H9 (cell line): ENCODE results near the gene WWC2. TPM values are rescaled to one million over a fixed set of nuclear protein-coding genes. Genes with fewer than 3 reads are reported as not detected.

Experiments
- DNase-seq: peaks from one replicate; pipeline ENCODE4 v3.0.0-alpha.2; 2017
- H2AFZ ChIP-seq: one replicate; pipeline ENCODE4 v1.6.1; 2013; ENCODE audit warnings: mild to moderate bottlenecking, low read length, control low read depth, moderate library complexity
- H2AK5ac ChIP-seq: 2 replicates; pipeline ENCODE4 v1.6.1; 2013; ENCODE audit warnings: low read length, control low read depth, mixed read lengths; ENCODE audit not compliant: insufficient read length
- H2BK120ac ChIP-seq: one replicate; pipeline ENCODE4 v1.6.1; 2013; ENCODE audit warnings: low read depth, mild to moderate bottlenecking, low read length, control low read depth, inconsistent platforms; ENCODE audit not compliant: poor library complexity, severe bottlenecking
- H2BK12ac ChIP-seq: 2 replicates; pipeline ENCODE4 v1.6.1; 2013; ENCODE audit warnings: low read length, control low read depth, mixed read lengths, low read depth; ENCODE audit not compliant: insufficient read length
- H2BK15ac ChIP-seq: 2 replicates; pipeline ENCODE4 v1.6.1; 2013; ENCODE audit warnings: low read depth, low read length, control low read depth
- H2BK20ac ChIP-seq: one replicate; pipeline ENCODE4 v1.6.1; 2013; ENCODE audit warnings: low read depth, mild to moderate bottlenecking, low read length, control low read depth, inconsistent platforms; ENCODE audit not compliant: poor library complexity, severe bottlenecking
- H2BK5ac ChIP-seq: 2 replicates; pipeline ENCODE4 v1.6.1; 2013; ENCODE audit warnings: low read length, control low read depth, mixed read lengths; ENCODE audit not compliant: insufficient read length
- H3K14ac ChIP-seq: 2 replicates; pipeline ENCODE4 v1.6.1; 2013; ENCODE audit warnings: low read length, control low read depth; ENCODE audit not compliant: insufficient read depth
- H3K18ac ChIP-seq: 2 replicates; pipeline ENCODE4 v1.6.1; 2013; ENCODE audit warnings: low read depth, mild to moderate bottlenecking, mixed read lengths, low read length, control low read depth; ENCODE audit not compliant: insufficient read length
- H3K23ac ChIP-seq: 2 replicates; pipeline ENCODE4 v1.6.1; 2013; ENCODE audit warnings: low read length, control low read depth, mixed read lengths, low read depth; ENCODE audit not compliant: insufficient read length
- H3K23me2 ChIP-seq: 2 replicates; pipeline ENCODE4 v1.6.1; 2013; ENCODE audit warnings: low read depth, mild to moderate bottlenecking, mixed read lengths, low read length, control low read depth; ENCODE audit not compliant: insufficient read length, poor library complexity, severe bottlenecking
- H3K27ac ChIP-seq: 2 replicates; pipeline ENCODE4 v1.5.1; 2013; ENCODE audit warnings: low read length, control low read depth, mixed read lengths, low read depth; ENCODE audit not compliant: insufficient read length
- H3K27me3 ChIP-seq: 2 replicates; pipeline ENCODE4 v1.6.1; 2013; ENCODE audit warnings: low read length, control low read depth, inconsistent platforms; ENCODE audit not compliant: insufficient read depth
- H3K4ac ChIP-seq: 2 replicates; pipeline ENCODE4 v1.6.1; 2013; ENCODE audit warnings: low read depth, mild to moderate bottlenecking, control low read depth, inconsistent platforms, low read length, moderate library complexity
- H3K4me1 ChIP-seq: 2 replicates; pipeline ENCODE4 v1.6.1; 2013; ENCODE audit warnings: low read length, control low read depth, inconsistent platforms; ENCODE audit not compliant: insufficient read depth
- H3K4me2 ChIP-seq: 2 replicates; pipeline ENCODE4 v1.6.1; 2013; ENCODE audit warnings: low read length, control low read depth, mixed read lengths; ENCODE audit not compliant: insufficient read length, insufficient read depth
- H3K56ac ChIP-seq: 2 replicates; pipeline ENCODE4 v1.6.1; 2013; ENCODE audit warnings: low read depth, mild to moderate bottlenecking, mixed read lengths, low read length, control low read depth; ENCODE audit not compliant: insufficient read length
- H3K79me1 ChIP-seq: 2 replicates; pipeline ENCODE4 v1.6.1; 2013; ENCODE audit warnings: low read depth, mild to moderate bottlenecking, moderate library complexity, low read length, control low read depth, inconsistent platforms; ENCODE audit not compliant: insufficient read depth, poor library complexity, severe bottlenecking
- H3K79me2 ChIP-seq: 2 replicates; pipeline ENCODE4 v1.6.1; 2013; ENCODE audit warnings: low read length, control low read depth, inconsistent platforms; ENCODE audit not compliant: insufficient read depth
- H3K9ac ChIP-seq: 2 replicates; pipeline ENCODE4 v1.6.1; 2013; ENCODE audit warnings: low read length, control low read depth, mixed read lengths; ENCODE audit not compliant: insufficient read length; ENCODE audit errors: extremely low read depth
- H3K9me3 ChIP-seq: one replicate; pipeline ENCODE4 v1.6.1; 2013; ENCODE audit warnings: low read depth, low read length, inconsistent platforms; ENCODE audit not compliant: control insufficient read depth
- H3T11ph ChIP-seq: one replicate; pipeline ENCODE4 v1.6.1; 2013; ENCODE audit warnings: mild to moderate bottlenecking, low read length, control low read depth, inconsistent platforms
- H4K20me1 ChIP-seq: one replicate; pipeline ENCODE4 v1.6.1; 2013; ENCODE audit not compliant: control insufficient read depth, insufficient read length, insufficient read depth
- H4K5ac ChIP-seq: 2 replicates; pipeline ENCODE4 v1.6.1; 2013; ENCODE audit warnings: low read depth, mild to moderate bottlenecking, mixed read lengths, low read length, control low read depth; ENCODE audit not compliant: insufficient read length
- H4K8ac ChIP-seq: replicated peaks from 2 replicates; pipeline ENCODE4 v1.6.1; 2013; ENCODE audit warnings: low read length, control low read depth, mixed read lengths, low read depth; ENCODE audit not compliant: insufficient read length
- H4K91ac ChIP-seq: 2 replicates; pipeline ENCODE4 v1.6.1; 2013; ENCODE audit warnings: low read depth, mild to moderate bottlenecking, moderate library complexity, mixed read lengths, low read length, control low read depth; ENCODE audit not compliant: insufficient read length
- H3K27ac Mint-ChIP-seq, 3 experiments: 2 replicates in 2 of 3; 3 replicates in 1 of 3; pipeline ENCODE4 v1.8.0; 2020 to 2021; ENCODE audit warnings: mixed read lengths in 3 of 3, mild to moderate bottlenecking in 1 of 3, moderate library complexity in 1 of 3
- H3K27me3 Mint-ChIP-seq: 2 replicates; pipeline ENCODE4 v1.8.0; 2021; ENCODE audit warnings: low read depth, mild to moderate bottlenecking, moderate library complexity, mixed read lengths
- H3K36me3 Mint-ChIP-seq, 3 experiments: 2 replicates in 2 of 3; 3 replicates in 1 of 3; pipeline ENCODE4 v1.8.0; 2020 to 2021; ENCODE audit warnings: low read depth in 3 of 3, mixed read lengths in 3 of 3; ENCODE audit not compliant: insufficient read depth in 1 of 3
- H3K4me1 Mint-ChIP-seq, 2 experiments: 2 replicates each; pipeline ENCODE4 v1.8.0; 2020; ENCODE audit warnings: mixed read lengths in 2 of 2
- H3K4me3 Mint-ChIP-seq, 2 experiments: 2 replicates in 1 of 2; 3 replicates in 1 of 2; pipeline ENCODE4 v1.8.0; 2020 to 2021; ENCODE audit warnings: mild to moderate bottlenecking in 2 of 2, mixed read lengths in 2 of 2, moderate library complexity in 1 of 2
- H3K9me3 Mint-ChIP-seq, 2 experiments: 2 replicates in 1 of 2; 3 replicates in 1 of 2; pipeline ENCODE4 v1.8.0; 2020; ENCODE audit warnings: mild to moderate bottlenecking in 2 of 2, mixed read lengths in 2 of 2, moderate library complexity in 1 of 2
- WGBS: extraction: QIAGEN DNeasy Blood & Tissue Kit; methylation state at CpG from one replicate; pipeline ENCODE4 v1.1.7; 2013; ENCODE audit warnings: missing lambda C conversion rate, low lambda C conversion rate, mixed read lengths; ENCODE audit not compliant: insufficient read length; ENCODE audit errors: extremely low coverage; 5-methylcytosine and 5-hydroxymethylcytosine counted together
- total RNA-seq: library from RNA; stranded (reverse); gene quantifications from 2 replicates; pipeline ENCODE4 v1.2.1, GENCODE V29; 2021
- TF ChIP-seq, protein P1 (sequence below): fragments of 200-600 bp; sonication (generic); conservative IDR thresholded peaks from 3 replicates; pipeline ENCODE4 v1.8.0; 2021; ENCODE audit warnings: antibody characterized with exemption, mild to moderate bottlenecking

The WWC2 gene
- total RNA-seq, 1 experiment from 2014 or later = 106 TPM

DNA sequence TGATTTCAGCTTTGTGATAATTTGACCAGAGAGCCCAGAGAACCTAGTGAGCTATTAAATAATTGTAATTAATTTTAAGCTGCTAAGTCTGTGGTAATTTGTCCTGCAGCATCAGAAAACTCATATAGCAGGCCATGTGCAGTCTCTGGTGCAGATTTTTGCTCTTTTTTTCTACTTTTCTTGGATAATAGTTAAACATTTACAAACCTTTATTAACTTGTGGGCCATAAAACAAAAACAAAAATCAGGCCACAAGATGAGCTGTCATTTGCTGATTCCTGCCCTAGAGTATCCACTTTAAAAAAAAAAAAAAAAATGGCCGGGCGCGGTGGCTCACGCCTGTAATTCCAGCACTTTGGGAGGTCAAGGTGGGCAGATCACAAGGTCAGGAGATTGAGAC lies 121.2 kb downstream of the WWC2 start:
- peaks cover 8 to 14% of the 10 kb centered on the region in 2 experiments for H3K4me1 Mint-ChIP-seq
- Histone ChIP-seq H3K4me2 (no peak overlapping the region), H3K14ac (no peak overlapping the region), H3K9me3 (no peaks in the 10 kb centered on the region), H3K18ac (no peak overlapping the region), H2BK5ac (no peak overlapping the region), H4K91ac (no peak overlapping the region), H2BK20ac (no peak overlapping the region), H2BK12ac (no peak overlapping the region), H3K27ac (no peak overlapping the region), H3K79me2 (no peaks in the 10 kb centered on the region), H3K79me1 (no peaks in the 10 kb centered on the region), H4K20me1 (no peaks in the 10 kb centered on the region), H4K5ac (no peak overlapping the region), H2AFZ (no peak overlapping the region), H3K56ac (no peak overlapping the region), H3K4me1 (no peaks in the 10 kb centered on the region; the same call in 1 of the 2 replicates), H3K9ac (no peak overlapping the region), H3K23me2 (no peaks in the 10 kb centered on the region), H3K4ac (no peak overlapping the region), H3T11ph (no peak overlapping the region), H3K27me3 (no peaks in the 10 kb centered on the region), H2AK5ac (no peak overlapping the region), H4K8ac (no peak overlapping the region), H2BK120ac (no peak overlapping the region), H3K23ac (no peak overlapping the region), H2BK15ac (no peak overlapping the region)
- DNase-seq = no peak
- no peaks in the 10 kb centered on the region for H3K27me3 Mint-ChIP-seq
- TF ChIP-seq, protein P1, sequence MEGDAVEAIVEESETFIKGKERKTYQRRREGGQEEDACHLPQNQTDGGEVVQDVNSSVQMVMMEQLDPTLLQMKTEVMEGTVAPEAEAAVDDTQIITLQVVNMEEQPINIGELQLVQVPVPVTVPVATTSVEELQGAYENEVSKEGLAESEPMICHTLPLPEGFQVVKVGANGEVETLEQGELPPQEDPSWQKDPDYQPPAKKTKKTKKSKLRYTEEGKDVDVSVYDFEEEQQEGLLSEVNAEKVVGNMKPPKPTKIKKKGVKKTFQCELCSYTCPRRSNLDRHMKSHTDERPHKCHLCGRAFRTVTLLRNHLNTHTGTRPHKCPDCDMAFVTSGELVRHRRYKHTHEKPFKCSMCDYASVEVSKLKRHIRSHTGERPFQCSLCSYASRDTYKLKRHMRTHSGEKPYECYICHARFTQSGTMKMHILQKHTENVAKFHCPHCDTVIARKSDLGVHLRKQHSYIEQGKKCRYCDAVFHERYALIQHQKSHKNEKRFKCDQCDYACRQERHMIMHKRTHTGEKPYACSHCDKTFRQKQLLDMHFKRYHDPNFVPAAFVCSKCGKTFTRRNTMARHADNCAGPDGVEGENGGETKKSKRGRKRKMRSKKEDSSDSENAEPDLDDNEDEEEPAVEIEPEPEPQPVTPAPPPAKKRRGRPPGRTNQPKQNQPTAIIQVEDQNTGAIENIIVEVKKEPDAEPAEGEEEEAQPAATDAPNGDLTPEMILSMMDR = no peak
- no peak overlapping the region for H3K27ac Mint-ChIP-seq
- peaks cover 10 to 27% (median 10%) of the 10 kb centered on the region in 3 experiments; a peak in 6 of 7 replicates for H3K36me3 Mint-ChIP-seq
- H3K9me3 Mint-ChIP-seq = no peaks in the 10 kb centered on the region; a peak in 1 of 5 replicates
- H3K4me3 Mint-ChIP-seq = no peak overlapping the region
- no CpG with 5 or more reads among the region's 4 CpGs for WGBS
